T-helper 2 cell (primary cell): ENCODE data around the gene C11orf54.
A peak's percentile ranks its signal among the peaks of the same experiment; 100 is the strongest.
"Not testable (repeated sequence)": the region's sequence is repeated elsewhere in the genome, so short reads cannot be mapped to it uniquely, and the experiment has no call there.

Experiments
- DNase-seq, 5 experiments: peaks; one replicate each; pipeline versions ENCODE4 v3.0.0 to v3.0.0-alpha.2; 2012 to 2022

C11orf54 gene

GRCh38 chr11:93767018-93767417, 25.5 kb downstream of the C11orf54 start:
- DNase-seq: no peak

DNA sequence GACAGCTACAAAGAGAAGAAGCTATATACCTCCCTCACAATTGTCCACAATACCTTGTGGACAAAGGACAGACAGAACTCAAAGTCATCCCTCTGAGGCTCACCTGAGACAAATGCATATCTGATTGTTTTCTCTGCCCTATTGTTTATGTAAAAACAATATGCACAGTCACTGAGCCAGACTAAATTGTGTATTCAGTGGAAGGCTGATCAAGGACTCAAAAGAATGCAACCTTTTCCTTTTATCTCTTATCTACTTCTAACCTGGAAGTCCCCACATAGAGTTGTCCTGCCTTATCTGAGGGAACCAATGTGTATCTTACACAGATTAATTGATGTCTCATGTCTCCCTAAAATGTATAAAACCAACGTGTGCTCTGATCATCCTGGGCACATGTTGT, 28.7 kb downstream of the C11orf54 start:
- no peak for DNase-seq

GRCh38 chr11:93772123-93772522, 30.7 kb downstream of the C11orf54 start:
- no peak for DNase-seq

- DNase-seq: no peak
These were observed 31.6 kb downstream of the C11orf54 start for GRCh38 chr11:93773045-93773477.

GRCh38 chr11:93773601-93774200, 32.2 kb downstream of the C11orf54 start:
- DNase-seq: no peak

- not testable (repeated sequence) for DNase-seq
These were observed 33.1 kb downstream of the C11orf54 start for GRCh38 chr11:93774560-93774959.

DNA sequence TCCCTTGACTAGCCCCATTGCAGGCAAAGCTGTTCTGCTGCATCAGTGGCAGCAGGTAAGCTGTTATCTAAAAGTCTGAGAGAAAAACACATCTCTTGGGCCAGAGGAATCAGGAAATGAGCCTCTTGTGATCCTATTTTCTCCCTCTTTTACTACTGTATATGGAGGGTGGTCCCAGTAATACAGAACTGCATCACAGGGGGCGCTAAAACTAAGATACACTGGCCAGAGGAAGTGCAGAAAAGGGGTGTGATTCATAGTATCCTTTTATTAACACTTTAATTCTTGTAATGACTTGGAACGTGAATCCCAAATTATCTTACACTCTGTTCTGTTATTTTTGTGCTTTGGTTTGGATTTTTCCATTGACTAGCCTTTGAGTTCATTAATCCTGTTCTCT, 33.8 kb downstream of the C11orf54 start:
- DNase-seq: peak in 1 of 5 experiments; percentile 4

DNA sequence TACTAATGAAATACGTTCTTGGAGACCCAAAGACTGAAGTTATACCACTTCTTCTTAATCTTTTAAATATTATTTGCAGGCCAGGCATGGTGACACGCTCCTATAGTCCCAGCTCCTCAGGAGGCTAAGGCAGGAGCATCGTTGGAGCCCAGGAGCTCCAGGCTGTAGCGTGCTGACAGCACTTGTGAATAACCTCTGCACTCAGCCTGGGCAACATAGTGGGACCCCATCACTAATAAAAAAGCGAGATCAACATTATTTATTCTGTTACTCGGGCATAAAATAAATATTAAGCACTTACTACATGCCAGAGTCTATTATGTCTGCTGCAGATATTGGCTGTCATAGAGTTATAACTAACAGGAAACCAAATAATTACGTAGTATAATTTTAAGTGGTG, 41.9 kb downstream of the C11orf54 start:
- DNase-seq: no peak

DNA sequence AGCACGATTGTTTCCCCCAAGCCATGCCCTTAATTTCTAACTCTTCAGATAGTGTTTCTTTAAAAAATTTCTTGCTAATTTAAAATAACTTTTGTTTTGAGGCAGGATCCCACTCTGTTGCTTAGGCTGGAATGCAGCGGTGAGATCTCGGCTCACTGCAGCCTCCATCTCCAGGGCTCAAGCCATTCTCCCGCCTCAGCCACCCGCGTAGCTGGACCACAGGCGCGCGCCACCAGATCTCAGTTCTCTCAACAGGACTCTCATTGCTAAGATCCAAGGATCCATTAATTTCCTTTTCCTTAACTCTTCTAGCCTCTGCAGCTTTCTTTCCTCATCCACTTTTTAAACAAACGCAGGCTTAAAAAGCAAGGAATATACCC, 42.3 kb downstream of the C11orf54 start:
- no peak for DNase-seq

- DNase-seq: peak; percentile 69 to 93 (median 83)
These were observed 42.9 kb downstream of the C11orf54 start, which contains the start of gene MED17 for GRCh38 chr11:93784145-93784934. Gene MED17 (plus strand): TSS chr11:93784282. CDS start chr11:93784514, 232 bp downstream.

- peak in 1 of 5 experiments; percentile 3 for DNase-seq
These were observed 43.5 kb downstream of the C11orf54 start for GRCh38 chr11:93784935-93785360.

- no peak for DNase-seq
These were observed 50.0 kb downstream of the C11orf54 start for GRCh38 chr11:93791493-93791892.

- no peak for DNase-seq
These were observed 55.2 kb downstream of the C11orf54 start for GRCh38 chr11:93796441-93797231.

DNA sequence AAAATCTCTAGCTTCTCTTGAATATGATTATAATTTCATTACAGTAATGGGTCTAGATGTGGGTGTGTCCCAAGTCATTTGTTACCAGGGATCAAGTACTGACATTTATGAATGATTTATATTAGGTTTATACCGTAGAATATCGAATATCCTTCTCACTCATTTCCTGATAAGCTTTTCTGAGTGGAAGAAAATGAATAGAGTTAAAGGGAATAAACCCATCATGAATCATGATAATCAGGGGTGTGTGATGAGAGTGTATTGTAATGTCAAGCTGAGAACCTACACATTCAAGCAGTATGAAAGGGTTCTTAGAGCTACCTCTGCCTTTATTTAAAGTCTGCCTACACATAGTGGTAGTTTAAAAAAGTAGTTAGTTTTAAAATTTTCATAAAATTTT, 59.9 kb downstream of the C11orf54 start:
- no peak for DNase-seq

- DNase-seq: no peak
These were observed 63.4 kb downstream of the C11orf54 start for GRCh38 chr11:93804879-93805278.

- no peak for DNase-seq
These were observed 66.5 kb downstream of the C11orf54 start for GRCh38 chr11:93807980-93808379.

DNA sequence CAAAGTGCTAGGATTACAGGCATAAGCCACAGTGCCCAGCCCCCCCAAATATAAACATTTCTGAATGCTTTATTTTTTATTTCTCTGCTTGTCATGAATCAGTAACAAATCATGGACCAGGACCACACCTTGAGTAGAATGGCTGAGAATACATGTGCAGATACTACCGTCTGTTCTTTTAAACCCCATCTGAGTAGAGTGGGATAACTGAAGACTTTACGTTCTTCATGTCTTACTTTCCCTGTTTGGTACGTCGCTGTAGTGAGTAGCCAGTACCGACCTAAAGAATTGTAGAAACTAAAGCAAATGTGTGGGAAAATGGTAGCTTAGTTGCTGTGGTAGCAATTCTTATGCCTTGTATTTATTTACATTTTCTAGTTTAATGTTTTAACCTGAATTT, 72.5 kb downstream of the C11orf54 start:
- no peak for DNase-seq
